GM23338 (cell line): ENCODE results near the gene RBM3. TPM values are rescaled to one million over a fixed set of nuclear protein-coding genes. Genes with fewer than 3 reads are reported as not detected.

Experiments
- ATAC-seq: fragments of 200-7000 bp; cut with Tn5 transposase; 3 replicates; pipeline ENCODE4 v1.9.1; 2020
- DNase-seq: peaks from one replicate; pipeline ENCODE4 v3.0.0-alpha.2; 2015; ENCODE audit warnings: low spot score
- H2AFZ ChIP-seq: fragments of 200-600 bp; sonication (generic); 2 replicates; pipeline ENCODE4 v1.8.0; 2016; ENCODE audit warnings: antibody characterized with exemption, mild to moderate bottlenecking, moderate library complexity
- H3F3A ChIP-seq: fragments of 200-600 bp; sonication (generic); replicated peaks from 2 replicates; pipeline ENCODE4 v1.8.0; 2017; ENCODE audit warnings: antibody characterized with exemption, mixed run types, low read depth
- H3K27ac ChIP-seq: fragments of 200-600 bp; sonication (generic); 2 replicates; pipeline ENCODE4 v1.6.1; 2016; ENCODE audit warnings: low read depth
- H3K27me3 ChIP-seq: fragments of 200-600 bp; sonication (generic); 2 replicates; pipeline ENCODE4 v1.8.0; 2016; ENCODE audit warnings: mild to moderate bottlenecking, mixed run types, moderate library complexity; ENCODE audit not compliant: insufficient read depth
- H3K36me3 ChIP-seq: fragments of 200-600 bp; sonication (generic); 2 replicates; pipeline ENCODE4 v1.8.0; 2016; ENCODE audit warnings: mild to moderate bottlenecking; ENCODE audit not compliant: insufficient read depth
- H3K4me1 ChIP-seq: fragments of 200-600 bp; sonication (generic); 2 replicates; pipeline ENCODE4 v1.8.0; 2016; ENCODE audit warnings: mild to moderate bottlenecking, moderate library complexity; ENCODE audit not compliant: insufficient read depth
- H3K4me2 ChIP-seq: fragments of 200-600 bp; sonication (generic); 2 replicates; pipeline ENCODE4 v1.7.1; 2017; ENCODE audit warnings: mixed run types
- H3K4me3 ChIP-seq: fragments of 200-600 bp; sonication (generic); 2 replicates; pipeline ENCODE4 v1.6.1; 2016; ENCODE audit warnings: mixed run types
- H3K79me2 ChIP-seq: fragments of 200-600 bp; sonication (generic); replicated peaks from 2 replicates; pipeline ENCODE4 v1.8.0; 2017; ENCODE audit warnings: mild to moderate bottlenecking; ENCODE audit not compliant: insufficient read depth
- H3K9me2 ChIP-seq: fragments of 200-600 bp; sonication (generic); 2 replicates; pipeline ENCODE4 v1.8.0; 2017; ENCODE audit not compliant: insufficient read depth
- H4K20me1 ChIP-seq: fragments of 200-600 bp; sonication (generic); replicated peaks from 2 replicates; pipeline ENCODE4 v1.8.0; 2017; ENCODE audit warnings: mild to moderate bottlenecking; ENCODE audit not compliant: insufficient read depth
- H3K27ac Mint-ChIP-seq: 2 replicates; pipeline ENCODE4 v1.8.0; 2020; ENCODE audit warnings: inconsistent platforms, mild to moderate bottlenecking, moderate library complexity, mixed read lengths
- H3K27me3 Mint-ChIP-seq: 3 replicates; pipeline ENCODE4 v1.8.0; 2022; ENCODE audit warnings: low read depth, mild to moderate bottlenecking, moderate library complexity, mixed read lengths, inconsistent platforms; ENCODE audit not compliant: insufficient read depth, poor library complexity
- H3K36me3 Mint-ChIP-seq: 3 replicates; pipeline ENCODE4 v1.8.0; 2021; ENCODE audit warnings: low read depth, mild to moderate bottlenecking, inconsistent platforms, moderate library complexity, mixed read lengths
- H3K4me1 Mint-ChIP-seq: 3 replicates; pipeline ENCODE4 v1.8.0; 2020; ENCODE audit warnings: mild to moderate bottlenecking, inconsistent platforms, mixed read lengths
- H3K4me3 Mint-ChIP-seq: 3 replicates; pipeline ENCODE4 v1.8.0; 2021; ENCODE audit warnings: moderate library complexity, mild to moderate bottlenecking, inconsistent platforms, mixed read lengths
- H3K9me3 Mint-ChIP-seq: 3 replicates; pipeline ENCODE4 v1.8.0; 2020; ENCODE audit warnings: moderate library complexity, mild to moderate bottlenecking, inconsistent platforms, mixed read lengths
- CREB1 ChIP-seq: fragments of 250-450 bp; sonication (Bioruptor Pico); IDR thresholded peaks from 2 replicates; pipeline ENCODE4 v1.5.0; 2020; ENCODE audit warnings: low read depth, mild to moderate bottlenecking, moderate library complexity
- CTCF ChIP-seq, 2 experiments: fragments of 200-600 bp in 1 of 2; sonication (generic) in 1 of 2; conservative IDR thresholded peaks; 2 replicates each; pipeline versions ENCODE4 v1.5.1 to v1.6.1; 2016 to 2017; ENCODE audit warnings: antibody characterized with exemption in 2 of 2, low read depth in 2 of 2, mild to moderate bottlenecking in 2 of 2, moderate library complexity in 1 of 2
- ETS1 ChIP-seq: IDR thresholded peaks from 2 replicates; pipeline ENCODE4 v1.6.1; 2016; ENCODE audit warnings: antibody characterized with exemption
- EZH2 ChIP-seq: fragments of 200-600 bp; sonication (generic); IDR thresholded peaks from one replicate; pipeline ENCODE4 v1.8.0; 2017; ENCODE audit warnings: antibody characterized with exemption, mild to moderate bottlenecking, low read depth; ENCODE audit not compliant: unreplicated experiment
- EZH2phosphoT487 ChIP-seq: fragments of 200-600 bp; sonication (generic); IDR thresholded peaks from one replicate; pipeline ENCODE4 v1.8.1; 2018; ENCODE audit warnings: antibody characterized with exemption; ENCODE audit not compliant: unreplicated experiment
- JUNB ChIP-seq: IDR thresholded peaks from one replicate; pipeline ENCODE4 v1.6.1; 2016; ENCODE audit warnings: antibody characterized with exemption; ENCODE audit not compliant: unreplicated experiment
- NANOG ChIP-seq: IDR thresholded peaks from 2 replicates; pipeline ENCODE4 v1.6.1; 2016; ENCODE audit warnings: antibody characterized with exemption, borderline replicate concordance
- POLR2AphosphoS5 ChIP-seq: IDR thresholded peaks from 2 replicates; pipeline ENCODE4 v1.6.1; 2016; ENCODE audit warnings: antibody characterized with exemption, low read depth
- REST ChIP-seq: IDR thresholded peaks from one replicate; pipeline ENCODE4 v1.6.1; 2018; ENCODE audit warnings: antibody characterized with exemption; ENCODE audit not compliant: unreplicated experiment
- STAT1 ChIP-seq: IDR thresholded peaks from one replicate; pipeline ENCODE4 v1.6.1; 2016; ENCODE audit warnings: antibody characterized with exemption; ENCODE audit not compliant: unreplicated experiment
- ZNF114 ChIP-seq: fragments of 250-450 bp; sonication (Bioruptor Pico); IDR thresholded peaks from 2 replicates; pipeline ENCODE4 v1.5.0; 2020; ENCODE audit warnings: mild to moderate bottlenecking, moderate library complexity
- ZNF331 ChIP-seq: fragments of 250-450 bp; sonication (Bioruptor Pico); IDR thresholded peaks from 2 replicates; pipeline ENCODE4 v1.5.0; 2020; ENCODE audit warnings: low read depth, mild to moderate bottlenecking, moderate library complexity
- ZNF462 ChIP-seq: fragments of 250-450 bp; sonication (Bioruptor Pico); IDR thresholded peaks from 2 replicates; pipeline ENCODE4 v1.5.0; 2020; ENCODE audit warnings: mild to moderate bottlenecking, moderate library complexity
- polyA plus RNA-seq: library from polyadenylated mRNA; unstranded; fragments of >200 nt; fragmentation: Nextera tagmentation; extraction: Ambion mirVana; gene quantifications from 2 replicates; pipeline ENCODE4 v1.2.1, GENCODE V29; 2016
- total RNA-seq: library from RNA; depleted of rRNA; stranded (reverse); fragments of >200 nt; shearing (Covaris generic); gene quantifications from 2 replicates; pipeline ENCODE4 v1.2.3, GENCODE V29; 2014

The RBM3 gene
- total and polyA plus RNA-seq, 2 experiments from 2014 or later = 77.5 to 103 TPM

- H3K36me3 ChIP-seq = no peaks in the 10 kb centered on the region
- Mint-ChIP-seq H3K4me1 (no peaks in the 10 kb centered on the region), H3K4me3 (no peak overlapping the region), H3K27ac (no peak overlapping the region), H3K9me3 (no peaks in the 10 kb centered on the region), H3K27me3 (no peaks in the 10 kb centered on the region), H3K36me3 (no peaks in the 10 kb centered on the region)
- DNase-seq (no peak), ATAC-seq (no peak)
- no peak overlapping the region for H3K27ac ChIP-seq
- no peaks in the 10 kb centered on the region for H3K9me2 ChIP-seq
- H3K27me3 ChIP-seq = no peaks in the 10 kb centered on the region
- H3K4me1 ChIP-seq = no peaks in the 10 kb centered on the region
- no peak overlapping the region for H2AFZ ChIP-seq
- no peaks in the 10 kb centered on the region for H3K79me2 ChIP-seq
- H3K4me2 ChIP-seq = no peak overlapping the region
- no peaks in the 10 kb centered on the region for H4K20me1 ChIP-seq
- no peak for TF ChIP-seq EZH2
- no peak for TF ChIP-seq JUNB
- no peak for TF ChIP-seq STAT1
- TF ChIP-seq NANOG = no peak
- TF ChIP-seq CTCF (conservative IDR thresholded peaks at IDR 0.05; ENCODE audit: low read depth in 2 of 2) = no peak
- TF ChIP-seq EZH2phosphoT487 = no peak
- no peak for TF ChIP-seq ZNF462
- no peak for TF ChIP-seq CREB1 (CRISPR knock-in tag)
- TF ChIP-seq ZNF331 (CRISPR knock-in tag) = no peak
- no peak for TF ChIP-seq REST
- no peak for TF ChIP-seq POLR2AphosphoS5
- no peak for TF ChIP-seq ZNF114 (CRISPR knock-in tag)
- no peak for TF ChIP-seq ETS1
- H3K4me3 ChIP-seq = no peak overlapping the region
- no peaks in the 10 kb centered on the region for H3F3A ChIP-seq
Observed at GRCh38 chrX:48591255-48591791, 17.0 kb downstream of the RBM3 start.
